ENCODE measurements around the gene TTC21A.

DNA sequence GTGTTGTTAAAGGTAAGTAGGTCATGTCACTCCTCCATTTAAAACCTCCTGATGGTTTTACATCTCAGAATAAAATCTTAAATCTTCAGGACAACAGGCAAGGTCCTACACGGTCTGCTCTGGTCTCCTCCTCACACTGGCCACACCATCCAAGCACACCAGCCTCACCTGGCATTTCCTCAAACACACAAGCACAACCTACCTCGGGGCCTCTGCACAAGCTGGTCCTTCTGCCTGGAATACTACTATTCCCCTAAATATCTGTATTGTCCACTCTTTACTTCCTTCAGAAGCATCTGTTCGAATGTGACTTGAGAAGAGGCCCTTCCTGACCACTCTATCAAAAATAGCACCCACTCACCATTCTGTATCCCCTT is 1.8 kb upstream of the TTC21A start:
- TF ChIP-seq POLR2A (IDR thresholded peaks at IDR 0.05; ENCODE audit: low read depth, low read length) = no peak
- TF ChIP-seq TAF1 (IDR thresholded peaks at IDR 0.05; ENCODE audit: low read depth, low read length) = no peak
- no peak for TF ChIP-seq PAX5 (IDR thresholded peaks at IDR 0.05; ENCODE audit: insufficient read depth, low read length, severe bottlenecking)

All from GM12891 (cell line).